Astrocyte (in vitro differentiated cells and primary cell): Measurements from ENCODE around the gene CNPY3. TPM values are rescaled to one million over a fixed set of nuclear protein-coding genes. Genes with fewer than 3 reads are reported as not detected.

Experiments used
- DNase-seq: peaks from one replicate; pipeline ENCODE4 v3.0.0-alpha.2; 2010; ENCODE audit warnings: low read depth
- FAIRE-seq: peaks from 2 replicates; lab custom pipeline; 2011; peaks lifted over from hg19 to GRCh38; lab: Jason Lieb, UNC
- H2AFZ ChIP-seq: 2 replicates; pipeline ENCODE4 v1.6.0; 2012; ENCODE audit warnings: low read depth, low read length, inconsistent platforms
- H3K27ac ChIP-seq: 2 replicates; pipeline ENCODE4 v1.5.1; 2011; ENCODE audit warnings: low read depth, low read length, inconsistent platforms
- H3K27me3 ChIP-seq: 2 replicates; pipeline ENCODE4 v1.6.0; 2011; ENCODE audit warnings: low read length, inconsistent platforms; ENCODE audit not compliant: insufficient read depth
- H3K36me3 ChIP-seq: 2 replicates; pipeline ENCODE4 v1.5.1; 2011; ENCODE audit warnings: low read length, inconsistent platforms; ENCODE audit not compliant: insufficient read depth
- H3K4me1 ChIP-seq: 2 replicates; pipeline ENCODE4 v1.5.1; 2011; ENCODE audit warnings: low read length, inconsistent platforms; ENCODE audit not compliant: insufficient read depth
- H3K4me2 ChIP-seq: 2 replicates; pipeline ENCODE4 v1.6.0; 2012; ENCODE audit warnings: low read length, inconsistent platforms
- H3K4me3 ChIP-seq: 2 replicates; pipeline ENCODE4 v1.5.1; 2011; ENCODE audit warnings: low read depth, mild to moderate bottlenecking, low read length, inconsistent platforms; ENCODE audit not compliant: insufficient read depth
- H3K79me2 ChIP-seq: 2 replicates; pipeline ENCODE4 v1.6.0; 2012; ENCODE audit warnings: mild to moderate bottlenecking, low read length, inconsistent platforms; ENCODE audit not compliant: insufficient read depth
- H3K9ac ChIP-seq: 2 replicates; pipeline ENCODE4 v1.6.0; 2012; ENCODE audit warnings: mild to moderate bottlenecking, low read length, inconsistent platforms
- H3K9me3 ChIP-seq: 2 replicates; pipeline ENCODE4 v1.5.1; 2012; ENCODE audit warnings: low read depth, mild to moderate bottlenecking, low read length, inconsistent platforms; ENCODE audit not compliant: insufficient read depth
- H4K20me1 ChIP-seq: 2 replicates; pipeline ENCODE4 v1.6.0; 2012; ENCODE audit warnings: low read length, inconsistent platforms; ENCODE audit not compliant: insufficient read depth
- H3K27ac Mint-ChIP-seq: one replicate; pipeline ENCODE4 v1.8.0; 2021; ENCODE audit warnings: mild to moderate bottlenecking, mixed read lengths; ENCODE audit not compliant: unreplicated experiment
- H3K27me3 Mint-ChIP-seq: one replicate; pipeline ENCODE4 v1.8.0; 2021; ENCODE audit warnings: low read depth, mixed read lengths; ENCODE audit not compliant: unreplicated experiment
- H3K36me3 Mint-ChIP-seq: one replicate; pipeline ENCODE4 v1.8.0; 2021; ENCODE audit warnings: low read depth, mixed read lengths; ENCODE audit not compliant: unreplicated experiment
- H3K4me1 Mint-ChIP-seq: one replicate; pipeline ENCODE4 v1.8.0; 2021; ENCODE audit warnings: low read depth, mixed read lengths; ENCODE audit not compliant: unreplicated experiment
- H3K4me3 Mint-ChIP-seq: one replicate; pipeline ENCODE4 v1.8.0; 2021; ENCODE audit warnings: mild to moderate bottlenecking, moderate library complexity, mixed read lengths; ENCODE audit not compliant: unreplicated experiment
- H3K9me3 Mint-ChIP-seq: one replicate; pipeline ENCODE4 v1.8.0; 2021; ENCODE audit warnings: mild to moderate bottlenecking, mixed read lengths; ENCODE audit not compliant: unreplicated experiment
- EZH2 ChIP-seq: IDR thresholded peaks from 2 replicates; pipeline ENCODE4 v1.6.1; 2012; ENCODE audit warnings: mild to moderate bottlenecking, low read length, inconsistent platforms; ENCODE audit not compliant: insufficient read depth
- total RNA-seq: library from RNA; stranded (reverse); gene quantifications from 2 replicates; pipeline ENCODE4 v1.2.1, GENCODE V29; 2021
- TF ChIP-seq, protein P1 (sequence below): IDR thresholded peaks from 2 replicates; pipeline ENCODE4 v1.5.1; 2011; ENCODE audit warnings: low read depth, mild to moderate bottlenecking, inconsistent platforms, low read length, moderate library complexity; ENCODE audit not compliant: insufficient read depth

CNPY3 gene
- total RNA-seq, 1 donor from 2014 or later = 37.4 TPM

GRCh38 chr6:42971746-42972327 is 42.6 kb downstream of the CNPY3 start:
- FAIRE-seq = no peak
- DNase-seq = no peak
- Histone ChIP-seq H3K27me3 (no peaks in the 10 kb centered on the region), H3K36me3 (no peaks in the 10 kb centered on the region), H2AFZ (no peak overlapping the region), H3K4me2 (no peak overlapping the region), H3K9ac (no peak overlapping the region), H3K27ac (no peak overlapping the region), H3K4me1 (peaks cover 6% of the 10 kb centered on the region), H3K9me3 (no peaks in the 10 kb centered on the region), H3K79me2 (peaks cover under 1% of the 10 kb centered on the region), H4K20me1 (peaks cover 9% of the 10 kb centered on the region), H3K4me3 (no peak overlapping the region)
- no peak for TF ChIP-seq EZH2
- TF ChIP-seq, protein P1, sequence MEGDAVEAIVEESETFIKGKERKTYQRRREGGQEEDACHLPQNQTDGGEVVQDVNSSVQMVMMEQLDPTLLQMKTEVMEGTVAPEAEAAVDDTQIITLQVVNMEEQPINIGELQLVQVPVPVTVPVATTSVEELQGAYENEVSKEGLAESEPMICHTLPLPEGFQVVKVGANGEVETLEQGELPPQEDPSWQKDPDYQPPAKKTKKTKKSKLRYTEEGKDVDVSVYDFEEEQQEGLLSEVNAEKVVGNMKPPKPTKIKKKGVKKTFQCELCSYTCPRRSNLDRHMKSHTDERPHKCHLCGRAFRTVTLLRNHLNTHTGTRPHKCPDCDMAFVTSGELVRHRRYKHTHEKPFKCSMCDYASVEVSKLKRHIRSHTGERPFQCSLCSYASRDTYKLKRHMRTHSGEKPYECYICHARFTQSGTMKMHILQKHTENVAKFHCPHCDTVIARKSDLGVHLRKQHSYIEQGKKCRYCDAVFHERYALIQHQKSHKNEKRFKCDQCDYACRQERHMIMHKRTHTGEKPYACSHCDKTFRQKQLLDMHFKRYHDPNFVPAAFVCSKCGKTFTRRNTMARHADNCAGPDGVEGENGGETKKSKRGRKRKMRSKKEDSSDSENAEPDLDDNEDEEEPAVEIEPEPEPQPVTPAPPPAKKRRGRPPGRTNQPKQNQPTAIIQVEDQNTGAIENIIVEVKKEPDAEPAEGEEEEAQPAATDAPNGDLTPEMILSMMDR = no peak
- Mint-ChIP-seq H3K4me1 (peaks cover 12% of the 10 kb centered on the region), H3K27ac (peak overlapping the region; percentile 81), H3K27me3 (no peaks in the 10 kb centered on the region), H3K36me3 (peaks cover 15% of the 10 kb centered on the region), H3K4me3 (no peak overlapping the region), H3K9me3 (no peaks in the 10 kb centered on the region)

GRCh38 chr6:42973926-42974325 is 44.6 kb downstream of the CNPY3 start:
- no peak overlapping the region for H3K27ac Mint-ChIP-seq
- no peak overlapping the region for H3K4me3 ChIP-seq
- H3K4me1 ChIP-seq = peaks cover 9% of the 10 kb centered on the region
- no peaks in the 10 kb centered on the region for H3K27me3 ChIP-seq
- H3K9ac ChIP-seq = no peak overlapping the region
- H3K4me1 Mint-ChIP-seq = peaks cover 14% of the 10 kb centered on the region
- H3K9me3 Mint-ChIP-seq = no peaks in the 10 kb centered on the region
- no peak for FAIRE-seq
- no peak overlapping the region for H3K27ac ChIP-seq
- H3K79me2 ChIP-seq = peaks cover 19% of the 10 kb centered on the region
- DNase-seq = no peak
- no peaks in the 10 kb centered on the region for H3K27me3 Mint-ChIP-seq
- peaks cover 14% of the 10 kb centered on the region for H4K20me1 ChIP-seq
- no peaks in the 10 kb centered on the region for H3K36me3 ChIP-seq
- peaks cover 14% of the 10 kb centered on the region for H3K36me3 Mint-ChIP-seq
- H3K4me3 Mint-ChIP-seq = no peak overlapping the region
- no peak overlapping the region for H2AFZ ChIP-seq
- TF ChIP-seq, protein P1 = no peak
- no peak for TF ChIP-seq EZH2
- no peaks in the 10 kb centered on the region for H3K9me3 ChIP-seq
- no peak overlapping the region for H3K4me2 ChIP-seq

GRCh38 chr6:42974919-42975505 is 45.7 kb downstream of the CNPY3 start:
- H3K4me3 ChIP-seq = no peak overlapping the region
- no peaks in the 10 kb centered on the region for H3K9me3 ChIP-seq
- no peak overlapping the region for H3K4me2 ChIP-seq
- H3K4me1 Mint-ChIP-seq = peaks cover 23% of the 10 kb centered on the region
- H3K9me3 Mint-ChIP-seq = no peaks in the 10 kb centered on the region
- TF ChIP-seq, protein P1 = no peak
- no peak for TF ChIP-seq EZH2
- H3K9ac ChIP-seq = no peak overlapping the region
- H4K20me1 ChIP-seq = peaks cover 14% of the 10 kb centered on the region
- no peak for FAIRE-seq
- no peak overlapping the region for H2AFZ ChIP-seq
- no peak overlapping the region for H3K27ac ChIP-seq
- peaks cover 24% of the 10 kb centered on the region for H3K79me2 ChIP-seq
- peaks cover 10% of the 10 kb centered on the region for H3K36me3 Mint-ChIP-seq
- H3K4me3 Mint-ChIP-seq = no peak overlapping the region
- no peak overlapping the region for H3K27ac Mint-ChIP-seq
- H3K27me3 Mint-ChIP-seq = no peaks in the 10 kb centered on the region
- DNase-seq = no peak
- no peaks in the 10 kb centered on the region for H3K36me3 ChIP-seq
- peaks cover 16% of the 10 kb centered on the region for H3K4me1 ChIP-seq
- H3K27me3 ChIP-seq = no peaks in the 10 kb centered on the region
